B cell (primary cell): Measurements from ENCODE around the gene AIF1. TPM values are rescaled to one million over a fixed set of nuclear protein-coding genes. Genes with fewer than 3 reads are reported as not detected.

ENCODE experiments used
- ATAC-seq: fragments of 200-7000 bp; cut with Tn5 transposase; one replicate; pipeline ENCODE4 v1.10.0; 2021; ENCODE audit warnings: low read depth, mild to moderate bottlenecking, moderate number of reproducible peaks, moderate library complexity
- CTCF ChIA-PET: fragments of 350-600 bp; sonication (Branson Sonifier 250); formaldehyde crosslinking; loops from one replicate; lab custom pipeline; 2021; ENCODE audit warnings: antibody characterized with exemption, inconsistent platforms; lab: Charles Lee
- POLR2A ChIA-PET: fragments of 350-600 bp; sonication (Branson Sonifier 250); formaldehyde crosslinking; loops from one replicate; lab custom pipeline; 2021; ENCODE audit warnings: antibody characterized with exemption; lab: Charles Lee
- DNase-seq: peaks from one replicate; pipeline ENCODE4 v3.0.0; 2013
- H2AFZ ChIP-seq: 2 replicates; pipeline ENCODE4 v1.6.1; 2012; ENCODE audit warnings: mild to moderate bottlenecking, low read depth, low read length; ENCODE audit not compliant: insufficient read depth, poor library complexity, severe bottlenecking
- H3K27ac ChIP-seq, 2 donors: 1 replicate in 1 of 2; 2 replicates in 1 of 2; pipeline ENCODE4 v1.5.1; 2012 to 2013; ENCODE audit warnings: low read length in 2 of 2, mild to moderate bottlenecking in 2 of 2, moderate library complexity in 1 of 2
- H3K27me3 ChIP-seq, 4 experiments: fragments of 200-600 bp in 1 of 4; sonication (generic) in 1 of 4; replicated peaks in 1 of 4; 1 replicate in 2 of 4; 2 replicates in 2 of 4; pipeline versions ENCODE4 v1.6.1 to v1.7.0; 2013 to 2016; ENCODE audit warnings: low read length in 3 of 4, mild to moderate bottlenecking in 2 of 4, mixed read lengths in 1 of 4, moderate library complexity in 1 of 4; ENCODE audit not compliant: insufficient read depth in 4 of 4, control insufficient read depth in 3 of 4; ENCODE audit errors: control extremely low read depth in 1 of 4
- H3K36me3 ChIP-seq, 2 experiments: replicated peaks in 1 of 2; 1 replicate in 1 of 2; 2 replicates in 1 of 2; pipeline versions ENCODE4 v1.6.1 to v1.7.1; 2013; ENCODE audit warnings: low read length in 1 of 2; ENCODE audit not compliant: insufficient read depth in 2 of 2, control insufficient read depth in 1 of 2; ENCODE audit errors: control extremely low read depth in 1 of 2, extremely low read depth in 1 of 2
- H3K4me1 ChIP-seq, 2 donors: fragments of 200-600 bp in 1 of 2; sonication (generic) in 1 of 2; 1 replicate in 1 of 2; 2 replicates in 1 of 2; pipeline versions ENCODE4 v1.5.1 to v1.6.1; 2013 to 2017; ENCODE audit warnings: low read length in 2 of 2; ENCODE audit not compliant: control insufficient read depth in 2 of 2, insufficient read depth in 2 of 2
- H3K4me2 ChIP-seq: replicated peaks from 2 replicates; pipeline ENCODE3; 2012; ENCODE audit warnings: mild to moderate bottlenecking, low read depth, low read length; ENCODE audit not compliant: poor library complexity, severe bottlenecking
- H3K4me3 ChIP-seq, 5 experiments: fragments of 200-600 bp in 1 of 5; sonication (generic) in 1 of 5; 1 replicate in 3 of 5; 2 replicates in 2 of 5; pipeline versions ENCODE4 v1.5.1 to v1.7.0; 2011 to 2016; ENCODE audit warnings: low read length in 4 of 5, mild to moderate bottlenecking in 4 of 5, low read depth in 2 of 5, control low read depth in 1 of 5, moderate library complexity in 1 of 5; ENCODE audit not compliant: insufficient read depth in 1 of 5; ENCODE audit errors: control extremely low read depth in 1 of 5, extremely low read depth in 1 of 5
- H3K79me2 ChIP-seq: fragments of 200-600 bp; sonication (generic); one replicate; pipeline ENCODE4 v1.6.0; 2016; ENCODE audit warnings: low read length; ENCODE audit not compliant: control insufficient read depth, insufficient read depth
- H3K9ac ChIP-seq: fragments of 200-600 bp; sonication (generic); 2 replicates; pipeline ENCODE4 v1.6.1; 2017; ENCODE audit warnings: mild to moderate bottlenecking, low read length, moderate library complexity
- H3K9me3 ChIP-seq, 3 donors: one replicate each; pipeline versions ENCODE4 v1.6.1 to v1.7.1; 2013; ENCODE audit warnings: low read length in 2 of 3; ENCODE audit not compliant: control insufficient read depth in 2 of 3, insufficient read depth in 1 of 3; ENCODE audit errors: control extremely low read depth in 1 of 3
- H4K20me1 ChIP-seq: 2 replicates; pipeline ENCODE4 v1.6.0; 2012; ENCODE audit warnings: mild to moderate bottlenecking, low read length; ENCODE audit not compliant: insufficient read depth, control insufficient read depth, poor library complexity, severe bottlenecking
- H3K27ac Mint-ChIP-seq: one replicate; pipeline ENCODE4 v1.8.0; 2021; ENCODE audit warnings: mixed read lengths
- H3K27me3 Mint-ChIP-seq: one replicate; pipeline ENCODE4 v1.8.0; 2021; ENCODE audit warnings: mixed read lengths
- H3K4me1 Mint-ChIP-seq: one replicate; pipeline ENCODE4 v1.8.0; 2021; ENCODE audit warnings: mixed read lengths
- H3K4me3 Mint-ChIP-seq: one replicate; pipeline ENCODE4 v1.8.0; 2021; ENCODE audit warnings: mixed read lengths
- H3K9me3 Mint-ChIP-seq: one replicate; pipeline ENCODE4 v1.8.0; 2022; ENCODE audit warnings: mixed read lengths; ENCODE audit not compliant: insufficient read depth
- EZH2 ChIP-seq: IDR thresholded peaks from 2 replicates; pipeline ENCODE4 v1.6.1; 2012; ENCODE audit warnings: borderline replicate concordance, low read depth, mild to moderate bottlenecking, moderate library complexity, low read length; ENCODE audit not compliant: insufficient read depth, poor library complexity, severe bottlenecking
- WGBS: methylation state at CpG from one replicate; pipeline ENCODE4 v1.1.5; 2013; ENCODE audit warnings: missing lambda C conversion rate; ENCODE audit not compliant: insufficient coverage; 5-methylcytosine and 5-hydroxymethylcytosine counted together
- intact Hi-C: fragments of 100-400 bp; cut with micrococcal nuclease; formaldehyde crosslinking; loops from one replicate; pipeline ENCODE4 v1.10.0; 2022
- polyA plus RNA-seq: library from polyadenylated mRNA; depleted of rRNA; stranded (reverse); fragments of >200 nt; gene quantifications from 2 replicates; pipeline ENCODE4 v1.2.3, GENCODE V29; 2012
- total RNA-seq, 2 donors: library from RNA; stranded (reverse); fragments of 120-200 nt in 1 of 2; gene quantifications; 1 replicate in 1 of 2; 2 replicates in 1 of 2; pipeline versions ENCODE4 v1.2.3 to v1.2.4, GENCODE V29; 2013 to 2022
- TF ChIP-seq, protein P1 (sequence below): fragments of 200-600 bp; IDR thresholded peaks from one replicate; pipeline ENCODE4 v1.8.0; 2022; ENCODE audit warnings: antibody characterized with exemption, mild to moderate bottlenecking

Gene AIF1
- total and polyA plus RNA-seq, 2 donors (not counting 1 experiment from before 2014, with no cell fraction given): 1.3 to 7.5 TPM

DNA sequence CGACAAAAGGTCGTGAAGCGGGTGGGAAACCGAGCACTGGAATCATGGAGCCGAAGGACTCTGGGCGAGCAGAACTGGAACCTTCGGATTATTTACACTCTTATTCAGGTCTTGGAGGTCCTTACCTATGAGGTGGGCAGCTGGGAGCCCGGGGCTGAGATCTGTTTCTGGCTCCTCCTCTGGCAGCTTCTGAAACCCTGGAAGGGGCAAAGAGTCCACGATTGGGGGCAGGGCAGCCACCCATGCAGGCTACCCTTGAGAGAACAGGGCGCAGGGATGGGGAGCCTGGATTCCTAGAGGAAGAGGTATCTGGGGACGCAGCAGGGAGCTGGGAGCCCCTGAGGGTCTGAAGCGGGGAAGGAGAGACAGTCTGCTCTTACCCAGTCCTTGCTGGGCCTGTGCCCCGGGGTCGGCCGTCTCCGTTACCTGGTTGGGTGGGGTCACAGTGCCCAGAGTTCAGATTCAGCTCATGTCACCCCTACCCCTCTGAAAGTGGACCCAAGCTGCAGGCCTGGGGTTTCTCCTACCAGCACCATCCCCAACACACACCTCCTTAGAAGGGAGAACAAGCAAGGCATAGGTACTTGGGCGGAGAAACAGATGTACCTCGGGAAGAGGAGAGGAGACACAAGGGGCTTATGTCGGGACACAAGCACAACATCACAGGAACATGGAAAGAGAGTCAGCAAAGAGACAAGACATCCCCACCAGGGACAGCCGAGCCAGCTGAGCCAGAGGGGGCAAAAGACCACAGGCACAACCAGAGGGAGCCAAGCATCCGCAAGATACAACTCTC is 33.4 kb upstream of the AIF1 start:
- WGBS: 3% methylated on average over 21 of the region's 21 CpGs
- Histone ChIP-seq H3K79me2 (peaks cover 66% of the 10 kb centered on the region), H3K4me1 (peaks cover 76 to 83% of the 10 kb centered on the region in 2 donors), H3K9me3 (no peaks in the 10 kb centered on the region), H3K36me3 (peaks cover 2 to 39% of the 10 kb centered on the region in 2 experiments), H3K9ac (peak overlapping the region; percentile 97), H3K4me2 (peak overlapping the region; percentile 88), H3K4me3 (peak overlapping the region; percentile 83 to 100 (median 96)), H2AFZ (peak overlapping the region; percentile 55), H3K27me3 (no peaks in the 10 kb centered on the region), H3K27ac (peak overlapping the region; percentile 95 to 97), H4K20me1 (peaks cover 25% of the 10 kb centered on the region)
- peak overlapping the region; percentile 99 for H3K27ac Mint-ChIP-seq
- TF ChIP-seq, protein P1, sequence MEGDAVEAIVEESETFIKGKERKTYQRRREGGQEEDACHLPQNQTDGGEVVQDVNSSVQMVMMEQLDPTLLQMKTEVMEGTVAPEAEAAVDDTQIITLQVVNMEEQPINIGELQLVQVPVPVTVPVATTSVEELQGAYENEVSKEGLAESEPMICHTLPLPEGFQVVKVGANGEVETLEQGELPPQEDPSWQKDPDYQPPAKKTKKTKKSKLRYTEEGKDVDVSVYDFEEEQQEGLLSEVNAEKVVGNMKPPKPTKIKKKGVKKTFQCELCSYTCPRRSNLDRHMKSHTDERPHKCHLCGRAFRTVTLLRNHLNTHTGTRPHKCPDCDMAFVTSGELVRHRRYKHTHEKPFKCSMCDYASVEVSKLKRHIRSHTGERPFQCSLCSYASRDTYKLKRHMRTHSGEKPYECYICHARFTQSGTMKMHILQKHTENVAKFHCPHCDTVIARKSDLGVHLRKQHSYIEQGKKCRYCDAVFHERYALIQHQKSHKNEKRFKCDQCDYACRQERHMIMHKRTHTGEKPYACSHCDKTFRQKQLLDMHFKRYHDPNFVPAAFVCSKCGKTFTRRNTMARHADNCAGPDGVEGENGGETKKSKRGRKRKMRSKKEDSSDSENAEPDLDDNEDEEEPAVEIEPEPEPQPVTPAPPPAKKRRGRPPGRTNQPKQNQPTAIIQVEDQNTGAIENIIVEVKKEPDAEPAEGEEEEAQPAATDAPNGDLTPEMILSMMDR: no peak
- no peak for TF ChIP-seq EZH2
- H3K27me3 Mint-ChIP-seq: no peaks in the 10 kb centered on the region
- no peak for ATAC-seq
- ChIA-PET POLR2A (interaction anchor here (0.7 to 42.6 kb wide), 7 partner anchors 3 to 157 kb away, joined by 3 to 1450 read pairs (median 7); partner anchors contain the start of genes ATP6V1G2, BAG6, DDX39B and LST1), CTCF (interaction anchor here (0.7 to 35.3 kb wide), 7 partner anchors 8 to 249 kb away, joined by 3 to 2241 read pairs (median 8); partner anchors contain the start of genes ATP6V1G2, DDX39B, LST1 and LTA)
- no peak for DNase-seq
- intact Hi-C loops: loop anchor here (1.0 to 2.0 kb wide), 4 partner anchors 9 to 23 kb away; partner anchors contain the start of genes LTA and NCR3
- no peaks in the 10 kb centered on the region for H3K9me3 Mint-ChIP-seq
- H3K4me3 Mint-ChIP-seq: peak overlapping the region; percentile 98
- H3K4me1 Mint-ChIP-seq: peaks cover 82% of the 10 kb centered on the region
